ENCODE results near the gene C17orf100.
A peak's percentile ranks its signal among the peaks of the same experiment; 100 is the strongest.

GRCh38 chr17:6682339-6682738 is 30.8 kb downstream of the C17orf100 start:
- 0 out of 2 replicates have a peak, but pooled peaks have one; percentile 16 for TF ChIP-seq POLR2AphosphoS2 (IDR thresholded peaks at IDR 0.05; ENCODE audit: low read depth, low read length)
- no peak for TF ChIP-seq PTBP1 (IDR thresholded peaks at IDR 0.05; ENCODE audit: low read depth, low read length, poor library complexity, severe bottlenecking)
- TF ChIP-seq POLR2A (IDR thresholded peaks at IDR 0.05; ENCODE audit: insufficient read depth in 1 of 2, low read depth in 2 of 2, low read length in 2 of 2) = no peak; a peak in 1 of 4 replicates
- TF ChIP-seq KDM4B (CRISPR knock-in tag; IDR thresholded peaks at IDR 0.05) = no peak
- no peak for TF ChIP-seq ERF (CRISPR knock-in tag; IDR thresholded peaks at IDR 0.05)
- TF ChIP-seq ZFP36 (IDR thresholded peaks at IDR 0.05; ENCODE audit: borderline replicate concordance, low read depth, low read length, partially characterized antibody) = no peak
- TF ChIP-seq PHB2 (IDR thresholded peaks at IDR 0.05; ENCODE audit: partially characterized antibody) = no peak
